Osteocyte (in vitro differentiated cells): ENCODE data around the gene USP24. TPM values are rescaled to one million over a fixed set of nuclear protein-coding genes. Genes with fewer than 3 reads are reported as not detected.
A peak's percentile ranks its signal among the peaks of the same experiment; 100 is the strongest.

Experiments
- DNase-seq: peaks from one replicate; pipeline ENCODE4 v3.0.0; 2021; ENCODE audit warnings: mixed read lengths; ENCODE audit not compliant: unreplicated experiment; ENCODE audit errors: extremely low spot score
- H3K27ac Mint-ChIP-seq: one replicate; pipeline ENCODE4 v1.8.0; 2021; ENCODE audit warnings: mild to moderate bottlenecking, mixed read lengths; ENCODE audit not compliant: unreplicated experiment
- H3K27me3 Mint-ChIP-seq: one replicate; pipeline ENCODE4 v1.8.0; 2021; ENCODE audit warnings: mixed read lengths; ENCODE audit not compliant: unreplicated experiment
- H3K36me3 Mint-ChIP-seq: one replicate; pipeline ENCODE4 v1.8.0; 2021; ENCODE audit warnings: mixed read lengths; ENCODE audit not compliant: unreplicated experiment
- H3K4me1 Mint-ChIP-seq: one replicate; pipeline ENCODE4 v1.8.0; 2021; ENCODE audit warnings: mixed read lengths; ENCODE audit not compliant: unreplicated experiment
- H3K4me3 Mint-ChIP-seq: one replicate; pipeline ENCODE4 v1.8.0; 2021; ENCODE audit warnings: mild to moderate bottlenecking, moderate library complexity, mixed read lengths; ENCODE audit not compliant: unreplicated experiment
- H3K9me3 Mint-ChIP-seq: one replicate; pipeline ENCODE4 v1.8.0; 2021; ENCODE audit warnings: mixed read lengths; ENCODE audit not compliant: unreplicated experiment
- total RNA-seq: library from RNA; stranded (reverse); gene quantifications from 2 replicates; pipeline ENCODE4 v1.2.1, GENCODE V29; 2021
- TF ChIP-seq, protein P1 (sequence below): fragments of 200-600 bp; sonication (generic); IDR thresholded peaks from 2 replicates; pipeline ENCODE4 v1.5.0; 2021; ENCODE audit warnings: antibody characterized with exemption, mild to moderate bottlenecking, moderate library complexity

Gene USP24
- total RNA-seq, 1 donor from 2014 or later, result 32.1 TPM

DNA sequence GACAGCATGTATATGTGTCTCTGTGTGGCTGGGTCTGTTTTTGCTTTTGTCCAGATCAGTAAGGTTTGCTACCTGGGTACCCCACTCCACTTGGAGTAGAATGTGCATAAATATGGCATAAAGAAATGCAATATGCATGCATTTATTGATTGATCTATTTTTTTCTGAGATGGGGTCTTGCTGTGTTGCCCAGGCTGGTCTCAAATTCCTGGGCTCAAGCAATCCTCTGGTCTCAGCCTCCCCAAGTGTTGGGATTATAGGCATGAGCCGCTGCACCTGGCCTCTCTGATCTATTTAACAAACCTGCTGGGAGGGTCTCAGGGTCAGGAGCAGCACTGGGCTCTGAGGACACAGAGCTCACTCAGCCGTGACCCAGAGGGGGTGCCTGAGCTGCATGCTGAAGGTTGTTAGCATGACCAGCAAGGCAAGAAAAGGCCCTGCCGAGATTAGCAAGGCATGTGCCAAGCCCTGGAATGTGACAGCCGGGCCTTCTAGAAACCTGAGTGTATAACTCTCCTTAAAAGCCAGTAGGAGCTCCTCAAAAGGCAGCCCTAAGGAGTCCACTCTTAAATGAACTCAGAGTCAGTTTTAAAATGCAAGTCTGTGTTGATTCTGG lies 153.3 kb downstream of the USP24 start:
- H3K27ac Mint-ChIP-seq, result no peak overlapping the region
- no peak overlapping the region for H3K4me3 Mint-ChIP-seq
- H3K4me1 Mint-ChIP-seq, result peaks cover 22% of the 10 kb centered on the region
- peaks cover 11% of the 10 kb centered on the region for H3K36me3 Mint-ChIP-seq
- DNase-seq, result peak; percentile 72
- H3K27me3 Mint-ChIP-seq, result no peaks in the 10 kb centered on the region
- TF ChIP-seq, protein P1, sequence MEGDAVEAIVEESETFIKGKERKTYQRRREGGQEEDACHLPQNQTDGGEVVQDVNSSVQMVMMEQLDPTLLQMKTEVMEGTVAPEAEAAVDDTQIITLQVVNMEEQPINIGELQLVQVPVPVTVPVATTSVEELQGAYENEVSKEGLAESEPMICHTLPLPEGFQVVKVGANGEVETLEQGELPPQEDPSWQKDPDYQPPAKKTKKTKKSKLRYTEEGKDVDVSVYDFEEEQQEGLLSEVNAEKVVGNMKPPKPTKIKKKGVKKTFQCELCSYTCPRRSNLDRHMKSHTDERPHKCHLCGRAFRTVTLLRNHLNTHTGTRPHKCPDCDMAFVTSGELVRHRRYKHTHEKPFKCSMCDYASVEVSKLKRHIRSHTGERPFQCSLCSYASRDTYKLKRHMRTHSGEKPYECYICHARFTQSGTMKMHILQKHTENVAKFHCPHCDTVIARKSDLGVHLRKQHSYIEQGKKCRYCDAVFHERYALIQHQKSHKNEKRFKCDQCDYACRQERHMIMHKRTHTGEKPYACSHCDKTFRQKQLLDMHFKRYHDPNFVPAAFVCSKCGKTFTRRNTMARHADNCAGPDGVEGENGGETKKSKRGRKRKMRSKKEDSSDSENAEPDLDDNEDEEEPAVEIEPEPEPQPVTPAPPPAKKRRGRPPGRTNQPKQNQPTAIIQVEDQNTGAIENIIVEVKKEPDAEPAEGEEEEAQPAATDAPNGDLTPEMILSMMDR, result no peak
- no peaks in the 10 kb centered on the region for H3K9me3 Mint-ChIP-seq

DNA sequence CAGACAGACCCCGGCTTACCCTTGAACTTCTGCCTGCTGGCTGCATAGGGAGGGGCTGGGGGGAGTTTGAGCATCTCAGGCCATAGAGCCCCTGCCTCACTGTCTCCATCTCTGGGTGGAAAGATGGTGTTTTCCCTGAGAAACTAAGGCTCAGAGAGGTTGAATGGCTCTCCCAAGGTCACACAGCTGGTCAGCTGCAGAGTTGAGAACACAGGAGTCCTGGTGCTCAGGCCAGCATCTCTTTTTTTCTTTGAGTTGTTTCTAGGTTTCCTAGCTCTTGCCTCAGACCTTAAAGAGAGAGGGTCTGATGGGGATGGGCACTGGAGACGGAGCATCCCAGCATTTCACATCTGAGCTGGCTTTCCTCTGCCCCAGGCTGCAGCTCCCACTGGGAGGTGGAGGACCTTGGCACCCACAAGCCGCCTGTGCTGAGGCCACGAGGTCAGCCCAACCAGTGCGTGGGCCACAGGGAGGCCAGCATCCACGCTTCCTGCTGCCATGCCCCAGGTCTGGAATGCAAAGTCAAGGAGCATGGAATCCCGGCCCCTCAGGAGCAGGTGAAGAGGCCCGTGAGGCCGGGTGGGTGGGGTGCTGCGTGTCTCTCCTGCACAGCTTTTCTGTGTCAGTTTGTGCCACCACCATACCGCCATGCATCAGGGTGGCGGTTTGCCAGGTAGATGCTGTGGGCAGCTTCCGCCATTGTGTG lies 154.0 kb downstream of the USP24 start:
- Mint-ChIP-seq H3K4me1 (peaks cover 22% of the 10 kb centered on the region), H3K27ac (no peak overlapping the region), H3K4me3 (no peak overlapping the region), H3K27me3 (no peaks in the 10 kb centered on the region), H3K36me3 (peaks cover 5% of the 10 kb centered on the region), H3K9me3 (no peaks in the 10 kb centered on the region)
- TF ChIP-seq, protein P1, result no peak
- peak; percentile 78 for DNase-seq

DNA sequence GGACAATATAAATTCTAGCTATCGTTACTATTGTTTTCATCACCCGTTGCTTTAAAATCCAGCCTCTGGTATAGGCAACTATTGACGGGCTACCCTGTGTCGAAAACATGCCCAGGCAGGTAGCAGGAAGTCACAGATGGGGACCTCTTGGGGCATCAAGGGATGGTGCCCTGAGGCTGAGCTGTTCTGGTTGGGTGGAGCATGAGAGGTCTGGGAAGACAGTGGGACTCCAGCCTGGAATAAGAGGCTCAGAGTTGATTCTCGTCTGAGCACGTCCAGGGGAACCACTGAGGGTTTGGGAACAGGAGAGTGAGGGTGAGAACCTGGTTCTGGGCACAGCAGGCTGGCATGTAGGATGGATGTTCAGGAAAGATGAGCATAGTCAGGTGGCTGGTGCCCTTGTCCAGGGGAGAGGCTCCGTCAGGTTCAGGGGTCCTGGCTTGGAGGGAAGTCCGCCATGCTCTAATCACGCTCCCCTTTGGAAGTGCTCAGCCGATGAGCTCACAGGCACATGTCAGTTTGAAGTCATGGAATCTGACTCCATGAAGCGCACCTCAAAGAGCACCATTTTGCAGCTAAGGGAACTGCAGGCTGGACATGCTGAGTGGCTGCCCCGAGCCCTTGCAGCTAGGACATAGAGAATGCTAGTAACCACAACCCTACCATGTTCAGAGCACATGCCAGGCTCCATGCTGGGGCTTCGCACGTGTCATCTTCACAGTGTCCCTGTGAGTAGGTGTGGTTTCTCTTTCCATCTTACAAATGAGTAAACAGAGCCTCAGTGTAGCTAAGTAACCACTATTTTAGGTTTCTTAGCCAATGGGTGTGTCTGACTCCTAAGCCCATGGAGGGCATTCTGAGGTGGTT lies 154.8 kb downstream of the USP24 start:
- TF ChIP-seq, protein P1, result no peak
- Mint-ChIP-seq H3K27ac (no peak overlapping the region), H3K9me3 (no peaks in the 10 kb centered on the region), H3K4me3 (no peak overlapping the region), H3K27me3 (no peaks in the 10 kb centered on the region), H3K36me3 (no peaks in the 10 kb centered on the region), H3K4me1 (peaks cover 22% of the 10 kb centered on the region)
- DNase-seq, result peak; percentile 63

DNA sequence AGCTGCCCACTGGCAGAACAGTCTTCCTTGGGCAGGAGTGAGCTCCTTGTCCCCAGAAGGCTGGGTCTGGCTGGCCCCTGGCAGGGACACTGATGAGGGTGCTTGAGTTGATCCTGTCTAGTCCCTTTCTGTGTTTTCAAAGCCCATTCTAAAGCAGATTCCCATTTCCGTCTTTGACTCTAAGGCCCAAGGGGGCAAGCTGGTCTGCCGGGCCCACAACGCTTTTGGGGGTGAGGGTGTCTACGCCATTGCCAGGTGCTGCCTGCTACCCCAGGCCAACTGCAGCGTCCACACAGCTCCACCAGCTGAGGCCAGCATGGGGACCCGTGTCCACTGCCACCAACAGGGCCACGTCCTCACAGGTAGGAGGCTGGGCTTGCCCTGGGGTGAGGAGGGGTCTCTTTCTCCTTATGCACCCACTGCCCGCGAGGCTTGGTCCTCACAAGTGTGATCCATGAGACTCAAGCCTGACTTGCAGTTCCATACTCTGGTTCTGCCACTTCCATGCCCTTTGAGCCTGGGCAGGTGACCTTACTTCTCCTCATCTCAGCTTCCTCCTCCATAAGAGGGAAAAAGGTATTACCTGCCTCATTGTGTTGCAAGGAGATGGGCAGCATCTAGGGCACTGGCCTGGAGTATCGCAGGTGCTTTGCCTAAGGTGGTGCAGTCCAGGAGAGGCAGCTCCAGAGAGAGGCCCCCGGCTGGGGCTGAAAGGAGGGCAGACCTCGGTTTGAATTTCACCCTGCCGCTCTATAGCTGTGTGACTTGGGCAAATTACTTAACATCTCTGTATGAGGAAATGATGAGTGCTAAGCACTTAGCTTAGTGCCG lies 155.6 kb downstream of the USP24 start:
- Mint-ChIP-seq H3K36me3 (no peaks in the 10 kb centered on the region), H3K27ac (no peak overlapping the region), H3K9me3 (no peaks in the 10 kb centered on the region), H3K27me3 (no peaks in the 10 kb centered on the region), H3K4me1 (peaks cover 15% of the 10 kb centered on the region), H3K4me3 (no peak overlapping the region)
- TF ChIP-seq, protein P1, result no peak
- peak; percentile 80 for DNase-seq
